SK-N-SH treated with all-trans-retinoic acid at 6 μM for 48 hours (cell line): ENCODE measurements around the gene SLC13A4.

Experiments used
- ARNTL ChIP-seq: fragments of 450-650 bp; formaldehyde crosslinking; IDR thresholded peaks from 2 replicates; pipeline ENCODE4 v1.5.0; 2020; ENCODE audit warnings: low read depth, mild to moderate bottlenecking, moderate library complexity, borderline replicate concordance
- GLIS3 ChIP-seq: fragments of 250-450 bp; sonication (Bioruptor Pico); IDR thresholded peaks from 2 replicates; pipeline ENCODE4 v1.5.0; 2020; ENCODE audit warnings: mild to moderate bottlenecking, moderate library complexity

- TF ChIP-seq GLIS3 (no peak), ARNTL (no peak)
Observed at GRCh38 chr7:135715055-135715522, 12.9 kb downstream of the SLC13A4 start.
